ENCODE results near the gene ABCC5.

GRCh38 chr3:183883291-183884096 is 134.2 kb downstream of the ABCC5 start:
- no peak for TF ChIP-seq CTCF (IDR thresholded peaks at IDR 0.05; ENCODE audit: low read depth, low read length, poor library complexity, severe bottlenecking)
- TF ChIP-seq EZH2phosphoT487 (IDR thresholded peaks at IDR 0.05; ENCODE audit: borderline replicate concordance, low read length) = no peak
